ENCODE measurements around the gene PRKN.

PRKN gene

DNA sequence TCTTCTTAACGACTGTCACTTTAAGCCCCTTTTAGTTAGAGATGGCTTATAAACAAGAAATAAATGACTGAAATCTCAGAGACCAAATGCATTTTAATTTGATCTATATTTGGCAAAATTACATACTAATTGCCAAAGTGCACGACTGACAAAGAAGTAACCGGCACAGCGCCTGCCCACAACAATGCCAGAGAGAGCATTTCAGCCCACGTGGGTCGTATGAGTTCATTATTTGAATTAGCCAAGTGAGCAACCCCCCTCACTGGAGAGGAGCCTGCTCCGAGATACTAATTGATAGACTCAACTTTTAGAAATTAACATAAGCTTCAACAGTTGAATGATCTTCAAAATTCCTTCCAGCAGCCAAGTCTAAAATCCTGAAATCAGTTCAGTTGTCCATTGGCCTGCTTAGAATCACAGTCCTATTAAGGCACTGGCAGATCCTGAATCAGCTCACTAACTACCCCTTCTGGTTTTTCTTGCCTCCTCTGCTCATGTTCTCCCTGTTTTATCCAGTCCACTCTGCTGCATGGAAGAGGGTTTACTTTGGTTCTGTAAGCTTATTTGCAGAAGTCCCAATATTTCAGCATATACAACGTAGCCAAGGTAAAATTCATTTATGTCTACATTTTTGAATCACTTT lies 934.6 kb downstream of the PRKN start:
- no peak overlapping the region for H3K4me3 ChIP-seq (ENCODE audit: low read depth, low read length)
- TF ChIP-seq, protein P1, sequence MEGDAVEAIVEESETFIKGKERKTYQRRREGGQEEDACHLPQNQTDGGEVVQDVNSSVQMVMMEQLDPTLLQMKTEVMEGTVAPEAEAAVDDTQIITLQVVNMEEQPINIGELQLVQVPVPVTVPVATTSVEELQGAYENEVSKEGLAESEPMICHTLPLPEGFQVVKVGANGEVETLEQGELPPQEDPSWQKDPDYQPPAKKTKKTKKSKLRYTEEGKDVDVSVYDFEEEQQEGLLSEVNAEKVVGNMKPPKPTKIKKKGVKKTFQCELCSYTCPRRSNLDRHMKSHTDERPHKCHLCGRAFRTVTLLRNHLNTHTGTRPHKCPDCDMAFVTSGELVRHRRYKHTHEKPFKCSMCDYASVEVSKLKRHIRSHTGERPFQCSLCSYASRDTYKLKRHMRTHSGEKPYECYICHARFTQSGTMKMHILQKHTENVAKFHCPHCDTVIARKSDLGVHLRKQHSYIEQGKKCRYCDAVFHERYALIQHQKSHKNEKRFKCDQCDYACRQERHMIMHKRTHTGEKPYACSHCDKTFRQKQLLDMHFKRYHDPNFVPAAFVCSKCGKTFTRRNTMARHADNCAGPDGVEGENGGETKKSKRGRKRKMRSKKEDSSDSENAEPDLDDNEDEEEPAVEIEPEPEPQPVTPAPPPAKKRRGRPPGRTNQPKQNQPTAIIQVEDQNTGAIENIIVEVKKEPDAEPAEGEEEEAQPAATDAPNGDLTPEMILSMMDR (IDR thresholded peaks at IDR 0.05; ENCODE audit: low read depth, low read length) = no peak

DNA sequence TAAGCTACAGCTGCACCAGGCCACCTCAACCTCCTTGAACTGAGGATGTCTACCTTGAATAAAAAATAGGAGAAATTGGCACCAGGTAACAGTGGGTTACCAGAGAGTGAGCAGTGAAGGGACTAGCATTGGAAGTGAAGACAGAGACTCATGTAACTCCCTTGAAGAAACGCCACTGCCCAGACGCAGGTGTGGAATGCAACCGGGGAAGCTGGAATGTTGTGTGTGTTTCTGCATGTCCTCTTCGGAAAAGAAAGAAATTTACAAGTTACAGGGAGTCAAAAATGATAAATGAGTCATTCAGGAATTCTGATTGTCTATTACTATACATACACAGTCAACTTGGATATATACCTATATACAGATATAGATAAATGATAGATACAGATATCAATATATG lies 939.0 kb downstream of the PRKN start:
- TF ChIP-seq, protein P1 (IDR thresholded peaks at IDR 0.05; ENCODE audit: low read depth, low read length) = no peak
- no peak overlapping the region for H3K4me3 ChIP-seq (ENCODE audit: low read depth, low read length)

DNA sequence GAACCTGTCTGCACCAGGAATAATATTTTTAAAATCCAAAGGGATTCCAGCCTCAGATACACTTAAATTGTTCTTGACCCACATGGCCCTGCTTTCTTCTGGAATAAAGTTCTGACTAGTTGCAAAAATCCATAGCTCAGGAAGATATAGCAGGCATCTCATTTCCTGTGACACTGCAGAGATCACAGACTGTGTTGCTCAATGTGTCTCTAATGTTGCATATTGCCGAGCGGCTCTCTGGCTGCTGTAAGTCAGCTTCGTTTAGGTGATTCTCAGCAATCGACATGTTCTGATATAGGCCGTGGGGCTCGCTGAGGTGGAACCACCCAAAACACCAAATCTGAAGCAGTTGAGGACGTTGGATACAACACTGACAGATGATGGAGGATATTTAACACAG lies 955.4 kb downstream of the PRKN start:
- TF ChIP-seq, protein P1 (IDR thresholded peaks at IDR 0.05; ENCODE audit: low read depth, low read length) = no peak
- no peak overlapping the region for H3K4me3 ChIP-seq (ENCODE audit: low read depth, low read length)

DNA sequence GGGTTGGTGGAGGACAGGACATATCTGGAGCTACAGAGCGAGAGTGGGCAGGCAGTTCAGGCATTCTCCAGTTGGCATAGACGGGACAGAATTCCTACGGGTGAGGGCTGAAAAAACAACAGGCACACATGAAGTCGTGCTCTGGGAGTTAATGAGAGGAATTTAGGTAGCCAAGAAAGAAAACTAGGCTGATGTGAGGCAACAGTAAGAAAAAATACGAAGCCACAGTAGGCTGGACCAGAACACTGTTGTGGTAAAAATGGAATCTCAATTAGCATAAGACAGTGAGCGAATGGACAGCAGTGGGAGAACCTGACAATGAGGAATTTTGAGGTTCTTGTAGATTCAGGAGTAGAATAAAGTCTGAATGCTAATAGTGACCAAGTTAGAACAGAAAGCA lies 965.6 kb downstream of the PRKN start:
- TF ChIP-seq, protein P1 (IDR thresholded peaks at IDR 0.05; ENCODE audit: low read depth, low read length) = no peak
- H3K4me3 ChIP-seq (ENCODE audit: low read depth, low read length) = no peak overlapping the region

DNA sequence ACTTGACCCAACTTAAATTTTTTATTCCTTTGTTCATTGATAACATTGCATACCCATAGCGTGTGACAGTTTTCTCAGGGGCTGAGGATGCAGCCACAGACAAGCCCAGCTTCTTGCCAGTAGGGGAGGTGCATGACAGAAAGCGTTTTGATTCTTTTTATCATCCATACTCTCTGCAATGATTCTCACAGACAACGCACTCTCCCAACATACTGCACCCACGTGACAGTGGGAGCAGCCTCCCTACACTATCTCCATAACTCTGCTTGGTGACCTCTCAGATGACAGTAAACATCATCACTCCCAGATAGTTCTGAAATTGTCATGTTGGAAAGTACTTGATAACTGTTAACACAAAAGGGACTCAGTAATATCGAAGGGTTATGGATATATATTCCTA lies 972.5 kb downstream of the PRKN start:
- TF ChIP-seq, protein P1 (IDR thresholded peaks at IDR 0.05; ENCODE audit: low read depth, low read length) = no peak
- H3K4me3 ChIP-seq (ENCODE audit: low read depth, low read length) = no peak overlapping the region

DNA sequence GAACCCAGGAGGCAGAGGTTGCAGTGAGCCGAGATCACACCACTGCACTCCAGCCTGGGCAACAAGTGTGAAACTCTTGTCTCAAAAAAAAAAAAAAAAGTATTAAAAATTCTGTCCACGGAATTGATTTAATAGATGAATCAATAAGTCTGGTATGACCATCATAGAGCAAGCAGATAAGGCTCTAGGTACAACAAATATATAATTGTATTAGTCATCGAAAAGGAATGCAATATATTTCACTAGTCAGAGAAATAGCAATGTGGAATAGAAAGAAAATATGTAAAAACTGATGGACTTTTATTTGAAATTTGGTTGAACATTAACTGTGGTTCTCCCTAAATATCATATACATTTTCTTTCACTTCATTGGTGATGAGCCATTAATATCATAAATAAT lies 976.9 kb downstream of the PRKN start:
- no peak overlapping the region for H3K4me3 ChIP-seq (ENCODE audit: low read depth, low read length)
- TF ChIP-seq, protein P1 (IDR thresholded peaks at IDR 0.05; ENCODE audit: low read depth, low read length) = no peak

DNA sequence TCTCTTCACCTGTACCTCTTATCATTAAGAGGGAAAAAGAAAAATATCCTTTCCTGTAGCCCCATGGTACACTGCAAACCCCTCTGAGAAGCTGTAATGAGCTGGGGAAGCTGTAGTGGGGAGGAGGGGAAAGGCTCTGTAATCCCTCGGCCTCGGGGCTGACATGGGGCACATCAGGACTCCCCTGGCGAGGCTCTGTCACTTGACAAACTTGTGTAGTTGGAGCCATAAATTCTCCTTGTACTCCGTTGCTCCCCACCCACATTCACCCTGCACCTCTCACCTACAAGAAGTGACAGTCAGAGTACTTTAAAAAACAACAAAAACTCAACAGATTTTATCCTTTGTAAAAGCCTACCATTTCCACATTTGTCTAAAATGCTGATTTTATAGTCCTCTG lies 978.0 kb downstream of the PRKN start:
- no peak overlapping the region for H3K4me3 ChIP-seq (ENCODE audit: low read depth, low read length)
- TF ChIP-seq, protein P1 (IDR thresholded peaks at IDR 0.05; ENCODE audit: low read depth, low read length) = no peak

Measured in WI38 (cell line).